ENCODE results near the gene KRTAP9-3.
"Not testable (repeated sequence)": the region's sequence is repeated elsewhere in the genome, so short reads cannot be mapped to it uniquely, and the experiment has no call there.

The KRTAP9-3 gene

GRCh38 chr17:41249637-41250240 lies 17.5 kb downstream of the KRTAP9-3 start, which contains the start of gene KRTAP9-4:
Gene KRTAP9-4, plus strand, starts transcription at chr17:41249687. Its CDS starts 34 bp downstream, at chr17:41249721.
- not testable (repeated sequence) for DNase-seq (ENCODE audit: low read depth in 2 of 2)

GRCh38 chr17:41251261-41251660 lies 19.0 kb downstream of the KRTAP9-3 start:
- no peak for DNase-seq (ENCODE audit: low read depth in 2 of 2)

DNA sequence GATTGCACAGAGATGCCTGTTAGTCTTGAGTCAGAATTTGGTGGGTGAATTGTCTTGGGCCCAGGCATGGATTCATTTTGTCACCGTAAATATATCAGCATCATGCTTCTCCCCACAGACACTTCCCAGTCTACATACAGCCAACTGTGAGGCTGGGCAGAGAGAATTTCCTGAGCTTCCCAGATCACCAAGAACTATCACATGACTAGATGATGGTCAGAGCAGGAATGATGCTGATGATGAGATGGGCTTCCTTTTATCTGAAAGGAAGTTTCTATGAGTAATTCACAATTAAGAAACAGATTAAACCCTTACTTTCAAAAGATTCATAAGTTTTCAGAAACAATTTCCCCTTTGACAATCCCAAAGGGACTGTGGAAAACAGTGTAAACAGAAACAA lies 22.6 kb downstream of the KRTAP9-3 start:
- no peak for DNase-seq (ENCODE audit: low read depth in 2 of 2)

DNA sequence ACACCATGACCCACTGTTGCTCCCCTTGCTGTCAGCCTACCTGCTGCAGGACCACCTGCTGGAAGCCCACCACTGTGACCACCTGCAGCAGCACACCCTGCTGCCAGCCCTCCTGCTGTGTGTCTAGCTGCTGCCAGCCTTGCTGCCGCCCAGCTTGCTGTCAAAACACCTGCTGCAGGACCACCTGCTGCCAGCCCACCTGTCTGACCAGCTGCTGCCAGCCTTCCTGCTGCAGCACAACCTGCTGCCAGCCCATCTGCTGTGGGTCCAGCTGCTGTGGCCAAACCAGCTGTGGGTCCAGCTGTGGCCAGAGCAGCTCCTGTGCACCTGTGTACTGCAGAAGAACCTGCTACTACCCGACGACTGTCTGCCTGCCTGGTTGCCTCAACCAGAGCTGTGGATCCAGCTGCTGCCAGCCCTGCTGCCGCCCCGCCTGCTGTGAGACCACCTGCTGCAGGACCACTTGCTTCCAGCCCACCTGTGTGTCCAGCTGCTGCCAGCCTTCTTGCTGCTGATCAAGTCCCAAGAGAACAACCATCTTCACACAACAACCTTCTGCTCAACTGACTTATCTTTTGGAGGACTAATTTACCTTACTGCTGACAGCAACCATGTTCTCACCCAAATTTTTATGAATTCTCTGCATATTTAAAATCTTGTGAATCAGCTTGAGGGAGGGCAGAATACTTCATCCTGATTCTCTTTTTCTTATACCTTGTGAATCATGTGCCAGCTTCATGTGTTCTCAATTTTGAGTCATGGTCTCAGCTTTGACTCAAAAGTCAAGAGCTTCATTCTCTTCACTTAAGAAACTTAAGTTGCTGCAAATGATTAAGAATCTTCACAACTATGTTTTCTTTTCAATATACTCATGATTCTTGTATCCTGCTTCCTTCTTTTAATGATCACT lies 23.4 kb downstream of the KRTAP9-3 start, which contains the start of gene KRTAP9-9:
KRTAP9-9 (plus strand) TSS at position 4 of the 910 bp plus-strand sequence.
- peak; percentile 35 to 44 for DNase-seq (ENCODE audit: low read depth in 2 of 2)

- peak; percentile 34 to 39 for DNase-seq (ENCODE audit: low read depth in 2 of 2)
These were observed 24.0 kb downstream of the KRTAP9-3 start for GRCh38 chr17:41256291-41256685.

- DNase-seq (ENCODE audit: low read depth in 2 of 2), result no peak
These were observed 26.2 kb downstream of the KRTAP9-3 start for GRCh38 chr17:41258406-41258805.

DNA sequence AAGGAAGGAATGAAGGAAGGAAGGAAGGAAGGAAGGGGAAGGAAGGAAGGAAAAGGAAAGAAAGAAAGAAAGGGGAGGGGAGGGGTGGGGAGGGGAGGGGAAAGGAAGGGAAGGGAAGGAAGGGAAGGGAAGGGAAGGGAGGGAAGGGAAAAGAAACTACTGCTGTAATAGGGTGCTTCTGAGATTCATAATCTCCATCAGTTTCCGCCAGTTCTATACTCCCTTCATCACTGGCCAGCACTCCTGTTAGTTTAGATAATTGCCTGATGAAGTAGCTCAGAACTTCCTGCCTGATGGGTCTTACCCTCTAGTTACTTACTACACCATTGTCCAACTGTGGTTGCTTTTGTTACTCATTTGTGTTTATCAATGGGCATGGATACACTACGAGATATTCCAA lies 31.0 kb downstream of the KRTAP9-3 start:
- DNase-seq (ENCODE audit: low read depth in 2 of 2), result no peak

- DNase-seq (ENCODE audit: low read depth in 2 of 2), result no peak
These were observed 32.4 kb downstream of the KRTAP9-3 start for GRCh38 chr17:41264599-41264998.

GRCh38 chr17:41265078-41265477 lies 32.8 kb downstream of the KRTAP9-3 start, which contains the start of gene KRTAP9-6:
Gene KRTAP9-6, plus strand, starts transcription at chr17:41265378. Its CDS starts 0 bp downstream, at chr17:41265378.
- DNase-seq (ENCODE audit: low read depth in 2 of 2), result no peak

- no peak for DNase-seq (ENCODE audit: low read depth in 2 of 2)
These were observed 35.5 kb downstream of the KRTAP9-3 start for GRCh38 chr17:41267711-41268110.

GRCh38 chr17:41271323-41271722 lies 39.1 kb downstream of the KRTAP9-3 start:
- DNase-seq (ENCODE audit: low read depth in 2 of 2), result not testable (repeated sequence)

DNA sequence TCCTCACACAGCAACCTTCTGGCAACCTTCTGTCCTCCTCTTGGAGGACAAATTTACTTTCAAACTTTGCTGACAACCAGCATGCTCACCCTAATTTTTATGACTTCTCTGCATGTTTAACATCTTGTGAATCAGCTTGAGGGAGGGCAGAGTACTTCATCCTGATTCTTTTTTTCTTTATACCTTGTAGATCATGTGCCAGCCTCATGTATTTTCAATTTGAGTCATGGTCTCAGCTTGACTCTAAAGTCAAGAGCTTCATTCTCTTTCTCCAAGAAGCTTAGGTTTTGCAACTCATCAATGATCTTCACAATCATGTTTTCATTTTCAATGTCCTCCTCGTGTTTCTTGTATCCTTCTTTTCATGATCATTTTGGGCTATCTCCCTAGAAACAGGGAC lies 39.6 kb downstream of the KRTAP9-3 start:
- DNase-seq (ENCODE audit: low read depth in 2 of 2), result no peak

GRCh38 chr17:41275648-41276190 lies 43.5 kb downstream of the KRTAP9-3 start, which contains the start of gene KRTAP9-7:
Gene KRTAP9-7, plus strand, starts transcription at chr17:41275698. Its CDS starts 0 bp downstream, at chr17:41275698.
- not testable (repeated sequence) for DNase-seq (ENCODE audit: low read depth in 2 of 2)

DNA sequence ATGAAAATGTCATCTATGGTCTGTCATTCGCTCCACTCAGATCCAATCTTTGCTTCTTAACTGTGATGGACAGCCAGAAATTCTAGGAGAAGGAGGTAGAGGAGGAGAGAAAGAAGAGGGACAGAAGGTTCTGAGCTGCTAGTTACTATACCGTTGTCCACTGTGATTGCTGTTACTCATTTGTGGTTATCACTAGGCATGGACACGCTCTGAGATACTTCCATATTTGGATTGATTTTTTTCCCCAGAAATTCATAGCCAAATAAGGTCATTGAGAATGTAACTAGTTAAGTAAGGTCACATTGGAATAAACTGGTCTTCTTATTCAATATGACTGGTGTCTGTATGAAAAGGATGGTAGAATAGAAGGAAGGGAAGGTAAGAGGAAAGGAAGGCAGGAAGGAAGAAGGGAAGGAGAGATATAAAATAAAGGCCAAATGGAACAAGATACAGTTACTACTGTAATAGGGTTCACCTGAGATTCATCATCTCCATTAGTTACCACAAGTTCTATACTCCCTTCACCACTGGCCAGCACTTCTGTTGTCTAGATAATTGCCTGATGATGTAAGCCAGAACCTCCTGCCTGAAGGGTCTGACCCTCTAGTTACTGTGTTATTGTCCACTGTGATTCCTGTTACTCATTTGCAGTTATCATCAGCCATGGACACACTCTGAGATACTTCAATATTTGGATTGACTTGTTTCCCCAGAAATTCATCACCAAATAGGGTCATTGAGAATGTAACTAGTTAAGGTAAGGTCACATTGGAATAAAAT lies 46.1 kb downstream of the KRTAP9-3 start:
- no peak for DNase-seq (ENCODE audit: low read depth in 2 of 2)

Measured in fibroblast of skin of left quadriceps (primary cell).